HepG2 (cell line): ENCODE measurements around the gene EXOC7. TPM values are rescaled to one million over a fixed set of nuclear protein-coding genes. Genes with fewer than 3 reads are reported as not detected.

Experiments used
- AKAP8 ChIP-seq: sonication (generic); formaldehyde crosslinking; IDR thresholded peaks from 2 replicates; pipeline ENCODE4 v1.5.1; 2020; ENCODE audit warnings: mild to moderate bottlenecking, missing genetic modification reagents
- BCL3 ChIP-seq: sonication (generic); formaldehyde crosslinking; IDR thresholded peaks from 2 replicates; pipeline ENCODE4 v1.5.1; 2020; ENCODE audit warnings: mild to moderate bottlenecking, missing genetic modification reagents, moderate library complexity
- GABPB1 ChIP-seq: IDR thresholded peaks from 2 replicates; pipeline ENCODE4 v1.6.1; 2016; ENCODE audit warnings: mild to moderate bottlenecking, missing genetic modification reagents, moderate library complexity, missing compliant biosample characterization
- HDAC1 ChIP-seq: sonication (generic); formaldehyde crosslinking; IDR thresholded peaks from 2 replicates; pipeline ENCODE4 v1.5.1; 2020; ENCODE audit warnings: mild to moderate bottlenecking, missing genetic modification reagents
- HMG20A ChIP-seq: IDR thresholded peaks from 2 replicates; pipeline ENCODE4 v1.6.1; 2016; ENCODE audit warnings: borderline replicate concordance
- IRX3 ChIP-seq: sonication (generic); formaldehyde crosslinking; IDR thresholded peaks from 2 replicates; pipeline ENCODE4 v1.8.1; 2023; ENCODE audit warnings: mild to moderate bottlenecking, low read depth, missing genetic modification reagents, borderline replicate concordance
- REPIN1 ChIP-seq: sonication (generic); formaldehyde crosslinking; IDR thresholded peaks from 2 replicates; pipeline ENCODE4 v1.8.0; 2022; ENCODE audit warnings: missing genetic modification reagents, low read depth, mild to moderate bottlenecking, borderline replicate concordance
- RXRA ChIP-seq: sonication (generic); formaldehyde crosslinking; IDR thresholded peaks from 2 replicates; pipeline ENCODE4 v1.5.1; 2020; ENCODE audit warnings: missing genetic modification reagents
- SMARCE1 ChIP-seq: fragments of 450-650 bp; IDR thresholded peaks from 2 replicates; pipeline ENCODE4 v1.6.1; 2017; ENCODE audit warnings: borderline replicate concordance
- SUZ12 ChIP-seq: fragments of 150-350 bp; IDR thresholded peaks from 2 replicates; pipeline ENCODE4 v1.6.1; 2014; ENCODE audit warnings: low read depth, low read length
- TFE3 ChIP-seq: IDR thresholded peaks from 2 replicates; pipeline ENCODE4 v1.6.1; 2016
- THAP9 ChIP-seq: sonication (generic); formaldehyde crosslinking; IDR thresholded peaks from 2 replicates; pipeline ENCODE4; 2020; ENCODE audit warnings: missing genetic modification reagents, mild to moderate bottlenecking, borderline replicate concordance
- THRA ChIP-seq: sonication (generic); formaldehyde crosslinking; IDR thresholded peaks from 2 replicates; pipeline ENCODE4 v1.4.0; 2020; ENCODE audit warnings: missing genetic modification reagents, borderline replicate concordance
- ZBTB26 ChIP-seq: IDR thresholded peaks from 2 replicates; pipeline ENCODE4 v1.6.1; 2016; ENCODE audit warnings: missing compliant biosample characterization, missing genetic modification reagents, borderline replicate concordance
- ZMYM2 ChIP-seq: sonication (generic); formaldehyde crosslinking; IDR thresholded peaks from 2 replicates; pipeline ENCODE4 v1.8.0; 2022; ENCODE audit warnings: mild to moderate bottlenecking, missing genetic modification reagents
- ZNF225 ChIP-seq: sonication (generic); formaldehyde crosslinking; IDR thresholded peaks from 2 replicates; pipeline ENCODE4 v1.4.0; 2020; ENCODE audit warnings: mild to moderate bottlenecking, missing genetic modification reagents
- ZNF460 ChIP-seq: sonication (generic); formaldehyde crosslinking; IDR thresholded peaks from 2 replicates; pipeline ENCODE4 v1.5.1; 2020; ENCODE audit warnings: missing genetic modification reagents, mild to moderate bottlenecking, borderline replicate concordance
- ZNF709 ChIP-seq: sonication (generic); formaldehyde crosslinking; IDR thresholded peaks from 2 replicates; pipeline ENCODE4 v1.5.0; 2020; ENCODE audit warnings: mild to moderate bottlenecking, missing genetic modification reagents
- ZNF737 ChIP-seq: sonication (generic); formaldehyde crosslinking; IDR thresholded peaks from 2 replicates; pipeline ENCODE4 v1.5.0; 2020; ENCODE audit warnings: missing genetic modification reagents, mild to moderate bottlenecking, borderline replicate concordance
- ZZZ3 ChIP-seq: sonication (generic); formaldehyde crosslinking; IDR thresholded peaks from 2 replicates; pipeline ENCODE4 v1.4.0; 2020; ENCODE audit warnings: missing genetic modification reagents, mild to moderate bottlenecking, borderline replicate concordance
- polyA plus RNA-seq, 8 experiments: library from polyadenylated mRNA; depleted of rRNA in 3 of 8; stranded (reverse) in 7 of 8; unstranded in 1 of 8; fragments of >200 nt; fragmentation: Illumina TruSeq in 4 of 8; extraction: Trizol in 4 of 8; gene quantifications; 2 replicates each; pipeline versions ENCODE4 v1.2.1 to v1.2.3, GENCODE V29; 2011 to 2016; ENCODE audit warnings: low read depth in 4 of 8, missing spikeins in 1 of 8, mixed read lengths in 1 of 8; ENCODE audit not compliant: insufficient read depth in 1 of 8
- total RNA-seq, 5 experiments: library from RNA; depleted of rRNA; stranded (reverse); fragments of >200 nt; fragmentation: Illumina TruSeq; extraction: Trizol; gene quantifications; 2 replicates each; pipeline ENCODE4 v1.2.3, GENCODE V29; 2016; ENCODE audit warnings: low read depth in 1 of 5

Gene EXOC7
- total and polyA plus RNA-seq, 2 of the 13 experiments (the other 11 are each of a cell fraction or from before 2014, with no cell fraction given) = 86.9 to 116 TPM

GRCh38 chr17:76119409-76120371 is 16.1 kb upstream of the EXOC7 start (continued):
- TF ChIP-seq HMG20A (CRISPR knock-in tag) (peak; percentile 92), THRA (peak; percentile 79; the same call in 1 of the 2 replicates), ZNF460 (no peak), THAP9 (CRISPR knock-in tag) (no peak), ZNF737 (CRISPR knock-in tag) (no peak), ZNF709 (0 out of 2 replicates have a peak, but pooled peaks have one; percentile 58), ZNF225 (CRISPR knock-in tag) (peak; percentile 26; the same call in 1 of the 2 replicates), ZBTB26 (CRISPR knock-in tag) (peak; percentile 18; the same call in 1 of the 2 replicates), RXRA (peak; percentile 92), TFE3 (CRISPR knock-in tag) (peak; percentile 48; the same call in 1 of the 2 replicates), GABPB1 (peak; percentile 28; the same call in 1 of the 2 replicates), SMARCE1 (no peak), HDAC1 (CRISPR knock-in tag) (peak; percentile 95), AKAP8 (CRISPR knock-in tag) (no peak), SUZ12 (no peak), IRX3 (CRISPR knock-in tag) (no peak), ZMYM2 (no peak), BCL3 (CRISPR knock-in tag) (no peak), ZZZ3 (0 out of 2 replicates have a peak, but pooled peaks have one; percentile 9), REPIN1 (CRISPR knock-in tag) (no peak)
